Stimulated activated CD8-positive, alpha-beta memory T cell treated with anti-CD3 and anti-CD28 coated beads, Interleukin-15, amount 100 ng/mL, for 1 hour (primary cell): Measurements from ENCODE around the gene CD52.

Experiments
- DNase-seq: peaks from one replicate; pipeline ENCODE4 v3.0.0-alpha.2; 2020; ENCODE audit warnings: low read depth

Gene CD52, protein sequence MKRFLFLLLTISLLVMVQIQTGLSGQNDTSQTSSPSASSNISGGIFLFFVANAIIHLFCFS

DNA sequence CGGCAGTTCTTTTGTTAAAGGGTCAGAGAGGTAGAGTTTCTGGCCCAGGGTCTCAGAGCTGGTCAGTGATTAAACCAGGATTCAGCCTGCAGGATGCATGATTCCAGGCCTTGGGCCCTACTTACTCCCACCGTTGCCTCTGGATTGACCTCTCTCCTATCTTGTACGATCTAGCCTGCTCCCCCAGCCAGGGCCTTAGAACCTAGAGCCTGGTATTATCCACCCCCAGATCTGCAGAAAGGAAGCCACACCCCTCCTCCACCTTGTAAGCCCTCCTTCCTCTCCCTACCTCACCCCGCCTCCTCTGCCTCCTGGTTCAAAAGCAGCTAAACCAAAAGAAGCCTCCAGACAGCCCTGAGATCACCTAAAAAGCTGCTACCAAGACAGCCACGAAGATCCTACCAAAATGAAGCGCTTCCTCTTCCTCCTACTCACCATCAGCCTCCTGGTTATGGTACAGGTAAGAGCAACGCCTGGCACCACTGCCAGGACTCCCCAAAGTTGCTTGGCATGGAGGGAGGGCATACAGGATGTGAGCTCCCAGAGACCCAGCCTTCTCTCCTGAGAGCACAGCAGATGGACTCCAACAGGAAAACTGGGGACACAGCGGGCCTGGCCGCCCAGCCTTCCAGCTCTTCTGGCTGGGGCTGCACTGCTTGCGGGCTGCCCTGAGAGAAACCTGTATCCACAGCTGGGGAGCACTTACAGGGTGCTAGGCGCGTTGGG is at the start of gene CD52:
Gene CD52 (plus strand): TSS at position 347 of the 726 bp plus-strand sequence. CDS start 60 bp downstream, at position 407.
- peak; percentile 36 for DNase-seq

DNA sequence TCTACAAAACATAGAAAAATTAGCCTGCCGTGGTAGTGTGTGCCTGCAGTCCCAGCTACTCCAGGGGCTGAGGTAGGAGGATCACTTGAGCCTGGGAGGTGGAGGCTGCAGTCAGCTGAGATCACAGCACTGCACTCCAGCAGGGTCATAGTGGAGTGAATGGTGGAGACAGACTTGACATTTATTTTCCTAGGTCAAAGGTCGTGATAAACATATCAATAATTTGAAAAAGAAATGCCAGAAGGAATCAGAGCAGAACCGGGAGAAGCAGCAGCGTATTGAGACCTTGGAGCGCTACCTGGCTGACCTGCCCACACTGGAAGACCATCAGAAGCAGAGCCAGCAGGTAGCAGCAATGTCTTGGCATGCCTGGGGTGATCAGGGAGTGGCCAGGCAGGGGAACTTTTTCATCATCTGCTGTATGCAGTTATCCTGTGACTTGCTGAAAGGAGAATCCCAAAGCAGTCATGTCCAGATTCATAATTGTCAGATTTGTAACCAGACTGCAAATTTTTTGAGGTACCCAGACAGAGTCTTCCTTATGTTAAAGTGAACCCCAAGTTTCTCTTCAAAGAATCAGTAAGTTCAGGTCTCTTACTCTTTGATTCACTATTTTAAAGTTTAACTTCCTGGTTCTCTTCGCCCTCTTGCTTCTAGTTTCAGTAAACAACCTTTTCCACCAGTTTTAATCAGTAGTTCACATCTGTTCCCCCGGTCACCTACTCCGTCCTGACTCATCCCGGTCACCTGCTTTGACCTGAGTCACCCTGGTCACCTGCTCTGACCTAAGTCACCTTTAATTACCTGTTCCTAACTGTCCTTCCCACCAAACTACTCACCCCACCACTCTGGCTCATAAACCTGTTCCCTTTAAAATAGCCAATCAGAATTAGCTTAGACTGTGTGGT is 49.2 kb upstream of the CD52 start:
- DNase-seq: no peak

DNA sequence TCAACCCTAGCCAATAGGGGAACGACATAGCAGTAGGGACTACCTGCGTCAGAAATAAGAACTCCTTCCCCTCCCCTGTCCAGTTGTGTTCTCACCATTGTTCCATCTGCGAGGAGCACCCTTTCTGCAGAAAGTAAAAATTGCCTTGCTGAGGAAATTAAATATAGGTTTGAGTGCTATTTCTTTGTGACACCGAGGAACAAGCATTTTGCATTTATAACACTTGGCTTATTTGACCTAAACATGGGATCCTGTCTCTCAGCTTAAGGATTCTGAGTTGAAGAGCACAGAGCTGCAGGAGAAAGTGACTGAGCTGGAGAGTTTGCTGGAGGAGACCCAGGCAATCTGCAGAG is 48.6 kb upstream of the CD52 start:
- DNase-seq: no peak

DNA sequence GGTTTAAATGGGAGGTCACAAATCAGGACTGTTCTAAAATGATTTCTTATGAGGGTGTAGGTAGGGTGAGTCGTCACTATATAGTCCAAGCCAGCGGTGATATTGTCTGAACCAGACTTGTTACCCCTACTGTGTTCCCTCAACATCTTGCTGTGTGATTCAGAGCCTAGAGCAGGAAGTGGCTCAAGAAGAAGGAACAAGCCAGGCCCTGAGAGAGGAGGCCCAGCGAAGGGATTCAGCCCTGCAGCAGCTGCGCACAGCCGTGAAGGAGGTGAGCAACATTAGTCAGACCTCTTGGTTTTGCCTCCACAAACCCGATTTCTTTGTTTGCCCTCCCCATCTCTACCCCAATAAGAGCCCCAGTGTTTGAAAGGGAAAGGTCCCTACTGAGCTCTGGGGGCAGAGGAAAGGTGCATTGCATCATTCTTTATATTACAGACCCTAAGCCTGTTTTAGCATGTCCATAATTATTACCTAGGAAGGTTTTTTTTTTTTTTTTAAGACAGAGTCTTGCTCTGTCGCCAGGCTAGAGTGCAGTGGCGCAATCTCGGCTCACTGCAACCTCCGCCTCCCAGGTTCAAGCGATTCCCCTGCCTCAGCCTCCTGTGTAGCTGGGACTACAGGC is 42.8 kb upstream of the CD52 start:
- no peak for DNase-seq

DNA sequence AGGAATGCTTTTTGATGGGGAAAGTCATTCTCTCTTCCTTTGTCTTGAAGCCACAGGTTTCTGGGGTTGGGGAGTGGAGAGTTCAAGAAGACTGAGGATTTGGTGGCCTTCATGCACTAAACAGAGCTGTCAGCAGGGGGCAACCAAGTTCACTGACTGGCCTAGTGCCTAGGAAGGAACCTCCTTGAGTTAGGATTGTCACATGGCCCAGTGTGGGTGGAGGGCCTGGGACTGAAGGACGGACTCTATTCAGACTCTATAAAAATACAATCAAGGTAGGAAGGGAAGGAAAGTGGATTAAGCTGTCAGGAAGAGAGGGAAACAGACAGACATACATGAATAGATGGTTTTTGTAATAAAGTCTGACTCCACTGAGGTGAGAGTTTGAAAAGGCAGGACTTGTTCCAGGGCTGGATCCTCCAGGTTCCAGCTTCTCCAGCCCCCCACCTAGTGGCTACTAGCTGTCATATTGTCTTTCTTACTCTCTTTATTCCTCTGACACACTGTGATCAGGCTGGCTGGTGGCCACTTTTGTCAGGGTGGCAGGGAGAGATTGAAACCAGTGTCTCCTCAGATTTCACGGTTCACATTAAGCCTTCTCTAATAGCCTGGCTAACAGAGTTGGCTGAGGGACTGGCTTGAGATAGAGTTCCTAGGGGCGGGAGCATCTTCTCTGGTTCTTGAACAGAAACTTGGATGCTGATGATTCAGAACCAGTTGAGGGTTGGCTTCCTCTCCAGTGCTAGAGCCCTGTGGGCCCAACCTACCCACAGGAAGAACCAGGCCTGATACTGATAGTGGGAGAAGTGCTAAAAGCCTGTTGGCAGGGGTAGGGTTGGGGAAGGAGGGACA is 42.0 kb upstream of the CD52 start:
- DNase-seq: peak; percentile 67

DNA sequence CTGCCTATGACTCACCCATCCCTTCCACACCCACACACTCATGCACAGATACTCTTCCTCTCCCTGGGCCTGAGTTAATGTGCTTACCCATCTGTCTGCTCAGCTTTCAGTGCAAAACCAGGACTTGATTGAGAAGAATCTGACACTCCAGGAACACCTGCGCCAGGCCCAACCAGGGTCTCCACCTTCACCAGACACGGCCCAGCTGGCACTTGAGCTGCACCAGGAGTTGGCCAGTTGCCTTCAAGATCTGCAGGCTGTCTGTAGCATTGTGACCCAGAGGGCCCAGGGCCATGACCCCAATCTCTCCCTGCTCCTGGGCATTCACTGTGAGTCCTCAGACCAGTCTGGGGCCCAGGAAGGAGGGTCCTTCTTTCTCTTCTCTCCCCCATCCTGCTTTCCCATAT is 41.3 kb upstream of the CD52 start:
- DNase-seq: no peak

DNA sequence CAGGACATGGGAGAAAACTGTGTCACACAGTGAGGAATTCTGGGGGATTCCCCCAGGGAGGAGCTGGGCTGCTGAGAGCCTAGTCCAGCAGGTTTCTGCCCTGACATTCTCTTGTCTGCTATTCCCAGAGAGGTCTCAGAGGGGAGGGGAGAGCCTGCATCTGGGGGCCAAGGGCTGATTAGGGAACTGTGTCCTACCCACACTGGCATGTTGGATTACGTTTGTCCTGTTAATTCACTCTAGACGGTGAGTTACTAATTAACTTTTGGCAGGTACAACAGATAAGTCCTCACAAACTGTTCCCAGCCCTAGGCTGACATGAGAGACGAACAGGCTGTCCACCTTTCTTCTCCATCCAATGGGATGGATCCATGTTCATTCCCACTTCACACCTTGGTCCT is 40.5 kb upstream of the CD52 start:
- no peak for DNase-seq

DNA sequence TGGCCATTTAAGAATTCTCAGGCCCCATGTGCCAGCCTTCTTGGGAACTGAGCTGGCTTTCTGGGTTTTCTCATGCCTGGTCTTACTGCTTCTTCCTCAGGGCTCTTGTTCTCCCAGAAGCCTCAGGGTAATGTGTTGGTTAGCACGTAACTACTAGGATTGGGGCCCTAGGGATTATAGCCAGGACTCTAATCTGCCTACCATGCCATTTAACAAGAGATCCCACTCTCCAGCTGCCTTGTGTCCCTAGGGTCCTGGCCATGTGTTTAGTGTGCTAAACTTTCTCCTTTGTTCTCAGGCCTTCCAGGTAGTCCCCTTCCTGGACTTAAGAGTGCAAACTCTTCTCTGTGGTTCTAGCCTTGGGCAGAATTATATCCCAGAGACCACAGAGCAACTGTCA is 40.0 kb upstream of the CD52 start:
- DNase-seq: no peak

DNA sequence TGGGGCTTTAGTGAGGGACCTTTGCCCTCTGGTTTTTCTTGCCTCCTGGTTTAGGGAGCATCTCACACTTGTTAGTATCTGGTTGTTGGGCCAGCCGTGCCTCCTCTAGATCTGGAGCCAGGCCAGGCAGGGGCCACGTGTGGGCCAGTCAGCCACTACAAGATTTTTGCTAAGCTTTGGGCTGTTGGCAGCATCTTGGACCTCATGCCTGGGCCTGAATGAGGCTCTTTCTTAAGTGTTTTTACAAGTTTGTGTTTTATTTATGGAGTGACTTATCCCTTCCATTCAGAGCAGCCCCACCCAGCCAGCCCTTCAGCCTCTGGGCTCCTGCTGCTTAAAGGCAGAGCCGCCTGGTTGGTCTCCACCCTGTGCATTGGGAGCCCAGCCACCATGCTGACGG is 39.5 kb upstream of the CD52 start:
- no peak for DNase-seq

DNA sequence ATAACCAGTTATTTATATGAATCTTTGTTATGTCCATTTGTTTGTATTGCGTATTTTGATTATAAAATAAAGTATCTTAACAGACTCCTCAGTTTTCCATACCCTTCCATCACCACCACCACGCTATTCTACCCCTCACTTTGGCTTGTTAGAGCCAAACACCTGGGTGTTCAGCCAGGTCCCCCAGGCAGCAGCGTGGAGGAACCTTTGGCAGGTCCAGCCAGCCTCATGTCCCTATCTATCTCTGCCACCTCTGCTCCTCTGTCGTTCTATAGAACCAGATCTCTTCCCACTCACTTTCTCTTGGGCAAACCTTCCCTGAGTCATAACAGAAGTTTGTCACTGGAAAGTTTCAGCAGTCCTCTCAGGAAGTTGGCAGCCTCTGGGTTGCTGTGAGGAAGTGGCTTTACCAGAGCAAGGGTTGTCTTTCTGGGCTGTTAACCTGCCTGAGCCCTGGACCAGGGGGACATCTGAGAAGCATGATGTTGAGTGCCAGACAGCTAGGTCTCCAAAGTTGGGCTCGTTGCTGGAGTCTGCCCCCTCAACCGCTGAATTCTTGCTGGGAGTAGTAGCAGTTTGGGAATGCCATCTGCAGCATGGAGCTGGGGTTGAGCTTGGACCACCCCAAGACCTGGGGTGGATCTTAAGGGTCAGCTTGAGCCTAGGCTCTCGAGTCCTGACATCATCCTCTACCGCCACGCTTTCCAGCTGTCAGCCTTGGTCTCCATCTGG is 38.9 kb upstream of the CD52 start:
- DNase-seq: no peak

DNA sequence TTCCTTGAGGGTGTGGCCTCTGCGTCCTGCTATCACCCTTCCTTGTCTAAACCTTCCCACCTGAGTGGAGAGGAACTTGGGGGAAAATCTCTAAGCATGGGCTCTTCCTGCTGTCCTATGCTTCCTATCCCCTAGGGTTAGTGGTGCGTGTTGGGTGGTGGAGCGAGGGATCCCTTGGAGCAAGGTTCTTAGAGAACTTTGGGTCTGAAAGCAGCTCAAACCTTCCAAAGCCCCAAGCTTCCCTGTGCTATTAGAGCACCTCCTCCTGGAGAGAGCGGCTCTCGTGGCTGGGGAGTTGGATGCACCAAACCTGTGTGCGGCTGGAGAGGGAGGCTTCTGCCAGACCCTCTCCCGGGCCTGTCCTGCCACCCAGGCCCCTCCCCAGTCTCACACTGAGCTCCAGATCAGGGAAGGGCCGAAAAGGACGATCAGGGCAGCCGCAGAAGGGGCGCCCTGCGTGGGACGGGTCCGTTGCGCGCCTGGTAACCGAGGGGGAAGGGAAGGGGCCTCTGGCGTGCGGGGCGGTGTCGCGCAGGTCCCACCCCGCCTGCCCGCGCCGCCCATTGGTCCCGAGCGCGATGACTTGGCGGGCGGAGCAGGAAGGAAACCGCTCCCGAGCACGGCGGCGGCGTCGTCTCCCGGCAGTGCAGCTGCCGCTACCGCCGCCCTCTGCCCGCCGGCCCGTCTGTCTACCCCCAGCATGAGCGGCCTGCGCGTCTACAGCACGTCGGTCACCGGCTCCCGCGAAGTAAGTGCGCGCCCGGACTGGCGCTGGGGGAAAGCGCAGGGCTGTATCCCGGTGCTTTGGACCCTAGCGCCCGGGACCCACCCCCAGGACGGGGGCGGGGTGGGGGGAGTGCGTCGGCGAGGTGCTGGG is 38.1 kb upstream of the CD52 start, which contains the start of gene SH3BGRL3:
Gene SH3BGRL3 (plus strand): TSS at position 631 of the 877 bp plus-strand sequence. CDS start 70 bp downstream, at position 701.
- peak; percentile 61 for DNase-seq

DNA sequence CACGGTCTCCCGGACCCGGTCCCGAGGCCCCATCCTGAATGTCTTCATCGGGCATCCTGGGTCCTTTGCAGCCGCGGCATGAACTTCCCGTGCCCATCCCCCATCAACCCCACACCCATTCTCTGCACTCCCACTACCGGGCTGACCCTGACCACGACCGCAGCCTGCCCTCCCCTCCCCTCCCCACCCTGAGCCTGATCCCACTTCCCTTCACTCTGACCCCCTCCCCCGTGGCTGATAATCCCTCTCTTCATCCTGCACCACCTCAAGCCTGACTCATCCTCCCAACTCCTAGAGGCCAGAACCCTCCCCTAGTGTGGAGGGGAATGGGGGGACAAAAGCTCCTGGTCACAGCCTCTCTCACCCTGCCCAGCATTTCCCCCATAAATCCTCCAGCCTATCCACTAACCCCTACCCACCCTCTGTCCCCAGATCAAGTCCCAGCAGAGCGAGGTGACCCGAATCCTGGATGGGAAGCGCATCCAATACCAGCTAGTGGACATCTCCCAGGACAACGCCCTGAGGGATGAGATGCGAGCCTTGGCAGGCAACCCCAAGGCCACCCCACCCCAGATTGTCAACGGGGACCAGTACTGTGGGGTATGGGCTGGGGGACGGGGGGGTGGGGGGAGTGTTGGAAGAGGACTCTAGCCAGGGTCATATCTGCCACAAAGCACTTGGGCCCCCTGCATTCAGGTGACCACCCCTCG is 37.3 kb upstream of the CD52 start:
- DNase-seq: no peak

DNA sequence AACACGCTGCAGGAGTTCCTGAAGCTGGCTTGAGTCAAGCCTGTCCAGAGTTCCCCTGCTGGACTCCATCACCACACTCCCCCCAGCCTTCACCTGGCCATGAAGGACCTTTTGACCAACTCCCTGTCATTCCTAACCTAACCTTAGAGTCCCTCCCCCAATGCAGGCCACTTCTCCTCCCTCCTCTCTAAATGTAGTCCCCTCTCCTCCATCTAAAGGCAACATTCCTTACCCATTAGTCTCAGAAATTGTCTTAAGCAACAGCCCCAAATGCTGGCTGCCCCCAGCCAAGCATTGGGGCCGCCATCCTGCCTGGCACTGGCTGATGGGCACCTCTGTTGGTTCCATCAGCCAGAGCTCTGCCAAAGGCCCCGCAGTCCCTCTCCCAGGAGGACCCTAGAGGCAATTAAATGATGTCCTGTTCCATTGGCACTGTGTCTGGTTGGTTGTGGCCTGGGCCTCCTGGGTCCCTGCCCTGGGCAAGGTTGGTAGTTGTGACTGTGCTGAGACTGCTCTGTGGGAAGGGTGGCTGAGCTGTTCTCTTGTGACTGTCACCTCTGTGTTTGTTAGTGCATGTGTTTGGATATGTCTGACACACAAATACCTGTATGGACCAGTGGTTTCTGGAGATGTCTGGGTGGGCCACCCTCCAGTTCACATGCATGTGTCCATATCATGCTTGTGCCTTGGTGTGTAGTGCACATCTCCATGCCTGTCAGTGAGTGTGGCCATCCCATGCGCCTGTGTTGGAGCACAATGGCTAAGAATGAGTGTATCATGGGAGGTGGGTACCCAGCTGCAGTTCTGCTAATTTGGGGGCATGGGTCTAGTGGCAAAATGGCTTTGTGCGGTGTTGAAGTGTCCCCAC is 36.4 kb upstream of the CD52 start:
- no peak for DNase-seq

DNA sequence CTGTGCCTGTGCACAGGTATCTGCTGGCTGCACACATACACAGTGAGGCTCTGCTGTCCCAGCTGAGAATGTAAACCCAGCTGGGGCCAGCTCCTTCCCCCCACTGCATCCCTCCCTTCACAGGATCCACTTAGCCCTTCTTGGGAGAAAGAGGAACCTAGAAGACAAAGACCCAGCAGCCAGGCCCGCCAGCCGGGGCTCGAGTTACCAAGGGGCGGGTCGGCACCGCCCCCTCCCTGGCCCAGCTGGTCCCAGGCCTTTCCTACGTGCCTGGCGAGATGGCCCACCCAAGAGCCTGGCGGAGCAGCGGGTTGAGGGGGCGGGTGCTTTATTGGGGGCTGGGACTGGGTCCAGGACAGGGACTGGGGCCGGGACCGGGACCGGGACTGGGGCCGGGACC is 35.8 kb upstream of the CD52 start:
- DNase-seq: no peak

DNA sequence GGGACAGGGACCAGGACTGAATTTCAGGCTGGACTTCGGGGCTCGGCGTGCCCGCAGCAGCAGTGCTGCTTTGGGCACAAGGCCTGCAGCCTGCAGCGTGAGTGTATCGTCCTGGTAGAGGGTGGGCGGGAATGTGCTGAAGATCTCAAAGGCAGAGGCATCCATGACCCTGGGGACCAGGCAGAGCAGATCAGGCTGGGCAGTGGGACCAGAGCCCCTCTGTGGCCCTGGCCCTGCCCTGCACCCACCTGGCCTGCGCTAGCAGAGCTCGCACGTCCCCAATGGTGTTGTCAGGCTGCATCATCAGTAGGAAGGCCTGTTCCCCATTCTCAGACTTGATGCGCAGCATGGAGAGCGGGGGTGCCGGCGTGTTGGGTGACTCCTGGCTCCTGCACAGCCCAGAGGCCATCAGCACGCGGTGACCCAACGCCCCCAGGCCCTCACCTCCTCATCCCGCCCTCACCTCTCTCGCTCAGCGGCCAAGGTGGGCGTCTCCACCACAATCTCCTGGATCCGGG is 35.3 kb upstream of the CD52 start:
- DNase-seq: no peak

DNA sequence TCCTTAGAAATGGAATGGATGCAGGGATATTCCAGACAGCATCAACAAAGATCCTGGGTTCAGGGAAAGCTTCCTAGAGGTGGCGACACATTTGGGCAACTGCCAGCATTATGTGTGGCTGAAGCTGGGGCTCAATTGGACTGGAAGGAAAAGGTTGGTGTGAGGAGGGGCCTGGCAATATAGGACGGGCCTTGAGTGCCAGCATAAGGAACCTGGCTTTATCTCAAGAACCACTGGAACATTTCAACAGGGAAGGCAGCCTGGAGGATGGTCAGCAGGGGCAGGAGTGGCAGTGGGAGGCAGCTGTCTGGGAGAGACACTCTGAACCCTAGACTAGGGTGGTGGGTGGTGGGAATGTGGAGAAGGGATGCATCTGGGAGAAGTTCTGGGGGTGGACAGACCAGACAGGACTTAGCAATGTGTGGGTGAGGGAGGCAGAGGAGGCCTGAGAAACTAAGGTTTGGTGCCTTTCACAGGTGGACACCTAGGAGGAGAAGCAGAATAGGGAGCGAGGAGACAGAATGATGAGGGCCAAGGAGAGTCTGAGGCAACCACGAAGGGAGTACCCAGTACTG is 34.4 kb upstream of the CD52 start:
- DNase-seq: no peak

DNA sequence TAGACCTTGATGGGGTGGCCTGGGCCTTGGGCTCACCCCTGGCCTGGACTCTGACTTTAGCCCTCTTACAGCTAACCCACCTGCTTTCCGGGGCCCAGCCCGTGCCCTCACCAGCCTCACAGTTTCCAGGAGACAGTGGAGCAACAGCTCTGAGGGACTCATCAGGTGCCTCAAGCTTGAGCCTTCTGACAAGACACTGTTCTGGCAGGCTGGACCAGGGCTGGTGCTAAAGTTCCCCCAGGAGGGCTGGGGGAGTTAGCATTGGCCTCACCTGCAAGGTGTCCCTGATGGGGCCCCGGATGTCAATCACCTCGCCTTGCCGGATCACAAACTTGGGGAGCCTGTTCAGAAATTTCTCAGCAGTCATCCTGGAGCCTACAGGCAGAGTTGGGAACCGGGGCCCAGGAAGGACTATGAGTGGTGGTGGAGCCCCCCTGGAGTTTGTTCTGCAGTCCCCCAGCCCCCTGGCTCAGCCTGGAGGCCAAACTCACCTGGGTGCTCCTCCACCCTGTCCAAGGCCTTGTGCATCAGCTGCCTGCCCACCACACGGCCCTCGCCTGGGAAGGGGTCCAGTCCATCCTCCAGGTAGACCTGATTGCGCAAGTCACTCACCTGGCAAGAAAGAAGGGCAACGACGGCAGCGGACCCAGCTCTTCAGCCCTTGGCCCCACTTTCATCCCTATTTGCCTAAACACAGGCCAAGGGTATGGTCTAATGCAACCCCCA is 33.7 kb upstream of the CD52 start:
- no peak for DNase-seq
